HG02970 (cell line): ENCODE measurements around the gene PINLYP.

Source experiments
- ATAC-seq: cut with Tn5 transposase; IDR thresholded peaks from one replicate; pipeline ENCODE4 v1.9.1; 2021; ENCODE audit warnings: mild to moderate bottlenecking, moderate library complexity, moderate number of reproducible peaks; ENCODE audit not compliant: unreplicated experiment, low FRiP score

The PINLYP gene

DNA sequence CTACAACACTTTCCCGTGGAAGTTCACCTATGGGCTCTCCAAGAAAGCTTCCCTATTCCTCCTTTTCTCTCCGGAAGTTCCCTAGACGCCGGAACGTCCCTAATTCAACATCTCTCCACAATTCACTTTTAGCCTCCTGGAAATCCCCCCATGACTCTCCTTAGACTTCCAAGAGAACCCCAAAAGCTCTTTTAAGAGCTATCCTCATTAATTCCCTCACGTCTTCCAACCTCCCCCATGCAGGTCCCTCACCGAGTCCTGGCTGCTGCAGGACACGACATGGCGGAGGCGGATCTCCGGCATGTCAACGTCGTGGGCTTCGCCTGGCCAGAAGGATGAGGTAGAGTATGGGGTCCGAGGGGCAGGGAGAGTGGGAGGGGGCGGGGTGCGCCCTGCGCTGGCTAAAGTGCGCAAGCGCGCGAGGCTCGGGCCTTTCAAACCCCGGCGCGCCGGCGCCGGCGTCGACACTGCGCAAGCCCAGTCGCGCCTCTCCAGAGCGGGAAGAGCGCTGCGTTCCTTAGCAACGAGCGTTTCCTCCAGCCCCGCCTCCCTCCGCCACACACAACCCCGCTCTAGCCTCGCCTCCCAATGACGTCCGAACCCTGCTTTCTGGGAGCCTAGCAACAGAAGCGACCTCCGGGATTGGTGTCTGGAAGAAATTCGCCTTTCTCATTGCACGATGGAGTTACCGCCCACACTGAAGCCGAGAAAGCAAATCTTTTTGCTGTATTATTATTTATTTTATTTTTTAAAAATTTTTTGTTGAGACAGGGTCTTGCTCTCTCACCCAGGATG lies at the start of gene PINLYP, which contains the start of gene XRCC1:
Gene PINLYP, plus strand, starts transcription at position 646 of the 795 bp plus-strand sequence. CDS start 1,391 bp downstream, outside the sequence.
Gene XRCC1, minus strand, starts transcription at position 372 of the 795 bp plus-strand sequence. Its CDS starts 69 bp downstream, at position 303.
- peak; percentile 91 for ATAC-seq

DNA sequence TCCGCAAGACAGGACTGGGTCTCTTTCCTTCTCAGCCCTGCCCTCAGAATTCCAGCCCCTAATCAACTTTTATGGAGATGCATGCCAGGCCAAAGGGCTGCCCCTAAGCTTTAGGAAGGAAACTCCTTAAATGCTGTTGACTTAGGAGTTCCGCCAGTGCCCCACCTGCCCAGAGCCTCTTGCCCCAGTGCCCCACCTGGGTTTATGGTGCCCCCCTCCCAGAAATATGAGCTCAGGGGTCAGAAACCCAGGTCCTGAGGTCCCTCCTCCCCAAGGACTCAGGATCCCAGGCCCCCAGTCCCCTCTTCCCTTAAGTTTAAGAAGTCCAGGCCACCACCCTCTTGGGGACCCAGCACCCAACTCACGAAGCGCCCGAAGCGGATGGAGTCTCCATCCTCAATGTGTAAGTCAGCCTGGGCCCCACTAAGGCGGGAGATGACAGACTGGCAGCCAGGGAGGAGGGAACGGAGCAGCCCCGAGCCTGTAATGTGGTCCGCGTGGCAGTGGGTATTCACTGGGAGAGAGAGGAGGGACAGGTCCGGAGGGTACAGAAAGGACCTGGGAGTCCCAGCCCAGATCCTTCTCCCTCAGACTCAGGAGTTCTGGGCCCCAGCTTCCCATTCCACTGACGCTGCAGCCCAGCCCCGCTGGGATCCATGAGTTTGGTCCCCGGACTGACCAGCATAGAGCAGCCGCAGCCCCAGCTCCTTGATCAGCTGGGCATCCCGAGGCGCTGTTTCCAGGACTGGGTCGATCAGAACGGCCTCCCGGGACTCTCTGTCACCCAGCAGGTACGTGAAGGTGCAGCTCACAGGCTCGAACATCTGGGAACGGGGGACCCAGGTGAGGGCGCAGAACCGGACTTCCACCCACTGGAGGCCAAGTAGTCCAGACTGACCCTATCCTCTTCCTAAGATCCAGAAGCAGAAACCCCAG lies 49.5 kb upstream of the PINLYP start:
- ATAC-seq, result no peak

DNA sequence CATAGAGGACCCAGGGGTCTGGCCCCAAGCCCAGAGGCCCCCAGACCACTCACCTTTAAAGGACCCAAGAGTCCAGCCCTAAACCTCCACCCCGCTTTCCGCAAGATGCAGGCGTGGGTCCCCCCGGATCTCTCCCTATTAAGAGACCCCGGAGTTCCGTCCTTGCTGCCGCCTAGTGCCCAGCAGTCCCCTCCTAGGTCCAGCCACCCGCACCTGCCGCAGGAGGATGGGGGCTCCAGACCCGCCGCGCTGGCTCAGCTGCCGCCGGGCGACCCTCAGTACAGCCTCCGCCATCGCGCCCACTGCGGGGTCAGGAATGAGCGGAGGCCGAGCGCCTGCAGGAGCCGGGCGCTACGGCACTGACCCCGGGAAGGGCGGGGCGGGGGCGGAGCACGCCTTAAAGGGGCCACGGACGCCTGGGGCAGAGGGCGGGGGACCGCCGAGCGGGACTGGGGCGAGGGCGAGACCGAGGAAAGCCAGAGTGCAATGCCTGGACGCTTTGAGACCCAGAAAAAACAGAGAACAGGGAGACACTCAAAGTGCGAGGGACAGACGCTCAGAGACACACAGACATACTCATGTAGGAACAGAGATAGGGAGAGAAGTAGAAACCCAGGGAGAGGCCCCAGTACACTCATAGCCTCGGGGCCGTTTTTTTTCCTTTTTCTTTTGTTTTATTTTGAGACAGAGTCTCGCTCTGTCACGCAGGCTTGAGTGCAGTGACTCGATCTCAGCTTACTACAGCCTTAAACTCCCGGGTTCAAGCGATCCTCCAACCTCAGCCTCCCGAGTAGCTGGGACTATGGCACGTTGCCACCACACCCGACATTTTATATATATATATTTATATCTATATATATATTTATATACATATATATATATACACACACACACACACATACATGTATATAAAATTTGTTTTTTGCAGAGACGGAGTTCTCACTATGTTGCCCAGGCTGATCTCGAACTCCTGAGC lies 48.4 kb upstream of the PINLYP start, which contains the start of gene ETHE1:
Gene ETHE1, minus strand, starts transcription at position 318 of the 976 bp plus-strand sequence. Its CDS starts 24 bp downstream, at position 294.
- ATAC-seq, result peak; percentile 55

DNA sequence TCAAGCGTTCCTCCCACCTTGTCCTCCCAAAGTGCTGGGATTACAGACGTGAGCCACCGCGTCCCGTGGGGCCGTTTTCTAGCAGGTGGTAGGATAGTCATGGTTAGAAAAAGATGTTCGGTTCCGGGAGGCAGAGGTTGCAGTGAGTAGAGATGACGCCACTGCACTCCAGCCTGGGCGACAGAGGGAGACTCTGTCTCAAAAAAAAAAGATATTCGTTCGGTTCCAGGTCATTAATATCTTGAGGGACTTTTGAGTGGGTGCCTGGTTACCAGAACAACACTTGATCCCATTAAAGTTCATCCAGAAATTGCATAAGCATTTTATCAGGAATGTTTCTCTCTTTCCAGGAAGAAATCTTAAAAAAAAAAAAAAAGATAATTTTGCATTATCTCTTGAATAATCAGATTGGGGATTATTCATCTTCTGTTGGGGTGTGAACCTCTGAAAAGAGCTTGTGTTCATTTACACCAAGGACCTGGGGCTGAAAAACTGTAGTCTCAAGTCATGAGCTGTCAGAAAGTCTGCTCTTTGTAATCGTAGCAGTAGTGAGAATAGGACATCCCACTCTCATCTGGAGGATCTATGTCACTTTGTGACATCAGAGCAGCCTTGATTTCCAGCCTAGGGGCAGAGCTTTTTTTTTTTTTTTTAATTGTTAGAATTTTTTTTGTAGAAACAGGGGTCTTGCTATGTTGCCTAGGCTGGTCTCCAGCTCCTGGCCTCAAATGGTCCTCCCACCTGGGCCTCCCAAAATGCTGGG lies 47.6 kb upstream of the PINLYP start:
- no peak for ATAC-seq

DNA sequence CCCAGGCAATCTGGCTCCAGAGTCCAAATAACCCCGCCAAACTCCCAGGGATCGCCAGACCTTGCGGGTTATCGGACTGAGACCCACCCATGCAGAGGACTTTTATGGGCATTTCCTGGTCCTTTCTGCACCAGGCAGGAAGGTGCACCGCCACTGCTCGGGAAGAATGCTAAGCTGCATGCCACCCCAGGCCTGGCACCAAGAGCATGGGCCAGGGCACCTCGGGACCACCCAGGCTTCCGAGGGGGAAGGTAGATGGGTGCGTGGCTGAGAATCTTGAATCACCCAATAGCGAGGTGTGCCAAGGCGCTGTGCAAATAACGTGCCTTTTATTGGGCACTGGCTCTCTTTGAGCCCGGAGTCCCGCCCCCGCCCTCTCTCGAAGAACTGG lies 43.0 kb upstream of the PINLYP start:
- ATAC-seq, result no peak

DNA sequence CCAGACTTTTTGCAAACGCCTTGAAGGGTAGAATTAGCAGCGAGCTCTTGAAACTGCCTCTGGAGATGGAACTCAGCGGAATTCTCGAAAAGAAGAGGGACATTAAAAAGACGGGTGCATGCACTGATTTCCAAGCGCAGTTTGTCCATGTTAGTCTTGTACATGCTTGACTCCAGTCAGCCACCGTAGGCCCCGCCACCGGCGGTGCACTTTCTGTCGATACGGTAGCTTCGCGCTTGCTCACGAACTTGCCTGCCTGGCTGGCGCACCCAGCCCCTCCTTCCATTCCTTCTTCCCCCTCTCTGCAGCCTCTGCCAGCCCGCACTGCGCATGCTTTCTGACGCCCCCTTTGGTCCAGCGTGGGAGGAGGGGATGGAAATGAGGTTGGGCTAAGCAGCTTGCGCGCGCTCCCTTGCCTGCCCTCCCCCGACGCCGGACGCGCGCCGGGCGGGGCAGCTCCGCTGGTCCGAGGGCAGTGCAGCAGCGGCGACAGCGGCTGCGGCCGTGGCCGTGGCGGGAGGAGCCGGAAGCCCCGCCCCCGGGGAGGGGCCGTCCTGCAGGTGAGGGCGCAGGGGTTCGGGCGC lies 42.5 kb upstream of the PINLYP start, which contains the start of gene ZNF575:
Gene ZNF575, plus strand, starts transcription at position 227 of the 584 bp plus-strand sequence. CDS start 1,235 bp downstream, outside the sequence.
- ATAC-seq, result peak; percentile 65

DNA sequence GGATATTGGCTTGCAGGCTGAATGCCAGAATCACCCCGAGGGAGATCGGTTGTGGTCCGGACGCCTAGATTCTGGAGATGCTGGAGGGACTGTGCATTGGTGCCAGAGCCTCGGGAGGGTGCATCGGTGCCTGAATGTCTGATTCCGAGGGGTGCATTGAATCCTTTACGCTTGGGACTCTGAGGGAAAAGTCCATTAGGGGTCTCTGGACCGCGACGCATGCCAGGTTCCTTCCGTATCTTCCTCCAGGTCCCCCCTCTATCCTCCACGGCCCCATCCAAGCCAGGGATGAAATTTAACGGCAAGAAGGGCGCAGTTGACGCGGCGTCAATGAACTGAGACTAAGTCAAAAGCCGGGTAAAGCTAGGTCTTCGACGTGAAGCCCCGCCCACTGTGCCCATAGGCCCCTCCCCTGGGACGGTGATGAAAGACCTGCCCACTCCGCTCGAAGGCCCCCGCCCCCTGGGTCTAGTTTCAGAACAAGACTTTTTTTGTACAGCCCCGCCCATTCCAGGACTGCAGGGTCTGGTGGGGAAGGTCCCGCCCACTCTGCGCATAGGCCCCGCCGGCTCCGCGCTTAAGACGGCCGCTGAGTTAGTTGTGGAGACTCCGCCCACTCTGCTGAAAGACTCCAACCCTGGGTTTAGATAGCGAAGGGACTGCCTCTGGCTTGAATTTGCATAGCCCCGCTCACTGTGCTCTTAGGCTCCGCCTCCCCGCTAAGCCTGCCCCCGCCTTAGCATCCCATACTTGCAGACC lies 41.9 kb upstream of the PINLYP start:
- peak; percentile 66 for ATAC-seq

DNA sequence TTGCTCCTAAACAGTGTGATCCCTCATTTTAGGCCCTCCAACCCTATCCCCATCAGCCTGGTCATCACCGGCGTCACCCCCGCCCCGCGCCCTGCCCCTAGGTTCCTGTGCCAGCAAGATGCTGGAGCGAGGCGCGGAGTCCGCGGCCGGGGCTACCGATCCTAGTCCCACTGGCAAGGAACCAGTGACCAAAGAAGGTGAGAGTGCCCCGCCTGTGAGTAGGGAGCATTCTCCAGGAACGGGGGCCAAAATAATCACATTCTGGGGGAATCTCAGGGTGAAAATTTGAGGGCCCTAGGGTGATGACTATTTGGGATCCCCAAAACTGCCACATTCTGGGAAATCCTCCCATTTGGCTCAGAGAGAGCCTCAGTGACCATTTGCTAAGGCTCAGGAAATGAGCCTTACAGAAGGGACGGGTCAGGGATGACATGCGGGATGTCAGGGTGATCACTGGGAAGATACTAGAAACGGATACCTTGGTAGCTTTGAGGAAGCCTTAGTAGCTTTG lies 41.2 kb upstream of the PINLYP start:
- ATAC-seq, result no peak

DNA sequence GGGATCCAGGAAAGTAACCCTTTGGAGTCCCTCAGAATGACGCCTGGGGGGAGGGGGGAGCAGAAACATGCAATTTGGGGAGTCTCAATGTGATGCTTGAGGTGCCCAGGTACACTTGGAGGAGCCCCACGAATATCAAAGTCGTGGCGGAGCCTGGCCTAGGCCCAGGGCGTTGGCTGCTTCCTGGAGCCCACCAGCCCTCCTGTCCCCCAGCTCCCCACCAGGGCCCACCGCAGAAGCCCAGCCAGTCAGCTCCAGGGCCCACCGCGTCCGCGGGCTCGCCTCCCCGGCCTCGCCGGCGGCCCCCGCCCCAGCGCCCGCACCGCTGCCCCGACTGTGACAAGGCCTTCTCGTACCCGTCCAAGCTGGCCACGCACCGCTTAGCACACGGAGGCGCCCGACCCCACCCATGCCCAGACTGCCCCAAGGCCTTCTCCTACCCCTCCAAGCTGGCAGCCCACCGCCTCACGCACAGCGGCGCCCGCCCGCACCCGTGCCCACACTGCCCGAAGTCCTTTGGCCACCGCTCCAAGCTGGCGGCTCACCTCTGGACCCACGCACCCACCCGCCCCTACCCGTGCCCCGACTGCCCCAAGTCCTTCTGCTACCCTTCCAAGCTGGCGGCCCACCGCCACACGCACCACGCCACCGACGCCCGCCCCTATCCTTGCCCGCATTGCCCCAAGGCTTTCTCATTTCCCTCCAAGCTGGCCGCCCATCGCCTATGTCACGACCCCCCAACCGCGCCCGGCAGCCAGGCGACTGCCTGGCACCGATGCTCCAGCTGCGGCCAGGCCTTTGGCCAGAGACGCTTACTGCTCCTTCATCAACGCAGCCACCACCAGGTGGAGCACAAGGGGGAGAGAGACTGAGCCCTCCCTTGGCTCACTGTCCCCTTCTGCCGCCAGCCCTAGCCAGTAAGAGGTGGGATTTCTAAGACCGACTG lies 40.5 kb upstream of the PINLYP start:
- no peak for ATAC-seq

DNA sequence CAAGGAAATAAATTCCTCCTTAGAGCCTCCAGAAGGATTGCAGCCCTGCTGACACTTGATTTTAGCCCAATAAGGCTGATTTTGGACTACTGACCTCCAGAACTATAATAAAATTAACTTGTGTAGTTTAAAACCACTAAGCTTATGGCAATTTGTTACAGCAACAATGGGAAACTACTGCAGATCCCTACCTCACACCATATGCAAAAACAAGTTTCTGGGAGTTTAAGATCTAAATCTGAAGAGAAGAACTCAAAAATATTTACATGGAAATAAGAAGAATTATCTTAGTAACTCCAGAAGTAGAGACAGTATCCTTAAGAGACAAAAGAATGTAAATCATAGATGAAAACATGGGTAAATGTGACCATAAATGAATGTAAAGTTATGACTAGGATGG lies 36.7 kb upstream of the PINLYP start:
- no peak for ATAC-seq

DNA sequence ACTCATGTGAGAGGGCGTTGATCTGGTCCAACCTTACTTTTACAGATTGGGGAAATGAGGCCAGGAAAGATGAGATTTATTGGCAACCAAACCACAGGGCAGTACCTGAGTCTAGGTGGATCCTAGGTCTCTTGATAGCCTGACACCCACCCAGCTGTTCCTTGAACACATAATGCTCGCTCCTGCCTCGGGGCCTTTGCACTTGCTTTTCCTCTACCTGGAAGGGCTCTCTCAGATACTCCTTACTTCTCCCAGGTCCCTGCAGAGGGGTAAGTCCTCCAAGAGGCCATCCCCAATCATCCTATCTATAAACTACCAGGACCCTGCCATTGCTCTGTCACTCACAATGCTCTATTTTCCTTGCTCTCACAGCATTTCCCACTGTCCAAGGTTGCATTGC lies 35.2 kb upstream of the PINLYP start:
- ATAC-seq, result no peak

DNA sequence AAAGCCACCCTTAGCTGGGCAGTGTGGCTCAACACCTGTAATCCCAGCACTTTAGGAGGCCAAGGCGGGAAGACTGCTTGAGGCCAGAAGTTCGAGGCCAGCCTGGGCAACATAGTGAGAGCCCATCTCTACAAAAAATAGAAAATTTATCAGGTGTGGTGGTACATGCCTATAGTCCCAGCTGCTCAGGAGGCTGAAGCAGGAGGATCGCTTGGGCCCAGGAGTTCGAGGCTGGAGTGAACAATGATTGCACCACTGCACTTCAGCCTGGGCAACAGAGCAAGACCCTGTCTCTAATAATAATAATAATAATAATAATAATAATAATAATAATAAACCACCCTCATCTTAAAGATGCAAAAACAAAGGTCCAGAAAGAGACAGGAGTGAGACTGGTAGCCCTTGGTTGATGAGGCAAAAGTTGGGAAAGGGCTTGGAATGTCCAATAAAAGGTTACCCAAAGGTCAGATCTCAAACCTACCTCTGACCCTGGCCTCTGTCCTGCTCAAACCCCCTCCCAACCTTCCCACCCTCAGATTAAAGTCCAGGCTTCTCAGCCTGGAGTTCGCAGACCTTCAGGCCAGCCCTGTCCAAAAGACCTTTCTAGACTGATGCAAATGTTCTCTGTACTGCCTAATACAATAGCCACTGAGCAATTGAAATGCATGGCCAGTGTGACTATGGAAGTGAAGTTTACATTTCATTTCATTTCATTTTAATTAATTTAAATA lies 33.5 kb upstream of the PINLYP start:
- ATAC-seq, result no peak

DNA sequence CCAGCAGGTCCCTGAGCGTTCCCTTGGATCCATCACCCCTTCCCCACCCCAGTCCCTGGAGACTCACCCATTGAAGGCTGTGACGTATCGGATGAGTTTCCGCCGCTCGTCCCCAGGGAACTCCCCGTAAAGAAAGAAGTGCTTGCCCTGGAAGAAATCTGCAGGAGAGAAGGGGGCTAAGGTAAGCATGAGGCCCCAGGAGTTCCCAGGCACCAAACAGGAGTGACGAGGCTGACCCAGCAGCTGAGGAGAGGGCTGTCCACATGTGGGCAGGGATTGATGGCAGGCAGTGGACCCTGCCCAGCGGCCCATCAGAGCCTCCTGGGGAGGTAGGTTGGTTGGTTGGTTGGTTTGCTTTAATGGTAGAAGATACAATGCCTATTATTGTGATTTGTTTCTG lies 31.5 kb upstream of the PINLYP start:
- ATAC-seq, result no peak

DNA sequence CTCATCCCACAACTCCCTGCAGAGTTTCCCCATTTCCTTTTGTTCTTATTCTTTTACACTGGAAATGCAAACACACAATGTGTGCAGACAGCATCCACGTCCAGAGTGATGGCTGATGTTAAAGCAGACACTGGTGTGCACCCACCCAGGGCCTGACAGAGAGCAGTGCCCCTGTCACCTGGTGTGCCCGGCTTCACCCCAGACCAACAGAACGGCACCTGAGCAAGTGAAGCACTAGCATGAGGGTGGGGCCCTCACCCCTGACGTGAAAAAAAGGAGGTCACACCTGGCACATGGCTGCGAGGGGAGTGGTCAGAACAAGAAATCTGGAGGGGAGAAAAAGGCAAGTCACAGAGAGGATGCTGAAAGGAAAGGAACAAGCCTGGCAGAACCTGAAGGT lies 30.3 kb upstream of the PINLYP start:
- no peak for ATAC-seq

DNA sequence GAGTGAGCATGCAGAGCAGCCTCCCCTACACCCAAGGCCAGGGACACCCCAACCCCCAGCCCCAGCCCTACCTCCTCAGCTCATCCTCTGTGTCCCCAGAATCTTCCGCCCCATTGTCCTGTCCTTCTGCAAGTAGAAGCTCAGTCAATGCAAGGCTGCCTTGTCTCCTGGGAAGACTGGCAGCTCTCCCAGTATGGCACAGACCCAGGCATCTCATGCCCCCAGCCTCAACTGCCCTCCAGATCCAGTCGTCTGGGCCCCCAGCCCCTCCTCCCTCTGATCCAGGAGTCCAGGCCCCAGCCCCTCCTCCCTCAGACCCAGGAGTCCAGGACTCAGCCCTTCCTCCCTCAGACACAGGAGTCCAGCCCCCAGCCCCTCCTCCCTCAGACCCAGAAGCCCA lies 29.6 kb upstream of the PINLYP start:
- no peak for ATAC-seq

DNA sequence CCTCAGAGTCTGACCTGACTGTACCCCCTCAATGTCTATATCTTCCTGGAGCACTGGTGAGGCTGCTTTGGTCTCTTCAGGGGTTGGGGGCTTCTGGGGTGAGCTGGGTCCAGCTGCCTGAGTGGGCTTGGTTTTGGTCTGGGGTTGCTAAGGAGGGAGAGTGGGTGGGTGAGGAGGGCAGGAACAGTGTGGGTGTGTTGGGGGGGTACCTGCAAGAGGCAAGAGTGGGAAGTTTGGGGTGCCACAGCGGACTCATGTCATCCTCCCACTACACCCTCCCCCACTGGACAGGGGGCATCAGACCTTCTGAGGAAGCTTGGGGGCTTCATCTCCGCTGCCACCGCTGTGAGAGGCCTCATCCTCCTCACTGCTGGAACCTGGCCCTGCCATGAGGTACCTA lies 29.0 kb upstream of the PINLYP start:
- no peak for ATAC-seq
